HepG2 (cell line): ENCODE measurements around the gene TADA3. TPM values are rescaled to one million over a fixed set of nuclear protein-coding genes. Genes with fewer than 3 reads are reported as not detected.

Experiments used
- ATAC-seq: fragments of 200-7000 bp; cut with Tn5 transposase; 3 replicates; pipeline ENCODE4 v1.9.1; 2020; ENCODE audit warnings: mild to moderate bottlenecking, moderate library complexity
- BruUV-seq: library from RNA; stranded (reverse); fragments of 400-500 nt; replicated peaks from 2 replicates; lab custom pipeline; 2021; lab: Mats Ljungman, UMichigan
- CTCF ChIA-PET: fragments of 300-600 bp; formaldehyde crosslinking; extraction: SDS; loops from one replicate; lab custom pipeline; 2021; ENCODE audit warnings: low total read pairs, inconsistent platforms, low intra/inter-chr PET ratio; lab: Yijun Ruan, JAX
- POLR2A ChIA-PET: fragments of 350-600 bp; sonication (Branson Sonifier 250); formaldehyde crosslinking; loops from one replicate; lab custom pipeline; 2020; ENCODE audit warnings: antibody characterized with exemption, inconsistent platforms; lab: Yijun Ruan, JAX
- DNase-seq: peaks from one replicate; pipeline ENCODE4 v3.0.0-alpha.2; 2015; ENCODE audit warnings: low spot score
- FAIRE-seq: peaks from 3 replicates; lab custom pipeline; 2011; peaks lifted over from hg19 to GRCh38; lab: Jason Lieb, UNC
- H2AFZ ChIP-seq: one replicate; pipeline ENCODE4 v1.6.1; 2011; ENCODE audit warnings: low read length, inconsistent platforms
- H3K27ac ChIP-seq: fragments of 300-600 bp; 3 replicates; pipeline ENCODE4 v1.8.0; 2011; ENCODE audit warnings: mixed run types, mild to moderate bottlenecking, mixed read lengths, low read length, inconsistent platforms; ENCODE audit not compliant: insufficient read depth; ENCODE audit errors: extremely low read length
- H3K27me3 ChIP-seq, 2 experiments: fragments of 200-600 bp in 1 of 2; 2 replicates in 1 of 2; 3 replicates in 1 of 2; pipeline versions ENCODE4 v1.6.0 to v1.8.0; 2011; ENCODE audit warnings: low read length in 2 of 2, mild to moderate bottlenecking in 2 of 2, moderate library complexity in 2 of 2, inconsistent platforms in 1 of 2; ENCODE audit not compliant: insufficient read depth in 2 of 2, control insufficient read depth in 1 of 2
- H3K36me3 ChIP-seq, 2 experiments: fragments of 200-600 bp in 1 of 2; replicated peaks in 1 of 2; 2 replicates in 1 of 2; 3 replicates in 1 of 2; pipeline versions ENCODE4 v1.5.1 to v1.8.0; 2011; ENCODE audit warnings: low read length in 2 of 2, inconsistent platforms in 1 of 2; ENCODE audit not compliant: insufficient read depth in 2 of 2, control insufficient read depth in 1 of 2
- H3K4me1 ChIP-seq: 2 replicates; pipeline ENCODE4 v1.5.1; 2012; ENCODE audit warnings: low read length, inconsistent platforms; ENCODE audit not compliant: insufficient read depth
- H3K4me2 ChIP-seq: 2 replicates; pipeline ENCODE4 v1.6.0; 2011; ENCODE audit warnings: low read depth, low read length, inconsistent platforms
- H3K4me3 ChIP-seq, 3 experiments: fragments of 200-600 bp in 1 of 3; sonication (generic), shearing (Covaris generic) in 1 of 3; replicated peaks in 1 of 3; 2 replicates each; pipeline ENCODE4 v1.5.1; 2011 to 2016; ENCODE audit warnings: low read length in 3 of 3, inconsistent platforms in 2 of 3, low read depth in 2 of 3, mild to moderate bottlenecking in 2 of 3, control low read depth in 1 of 3, mixed read lengths in 1 of 3; ENCODE audit not compliant: insufficient read depth in 1 of 3
- H3K79me2 ChIP-seq: one replicate; pipeline ENCODE4 v1.6.1; 2011; ENCODE audit warnings: low read length, inconsistent platforms; ENCODE audit not compliant: insufficient read depth
- H3K9ac ChIP-seq: 2 replicates; pipeline ENCODE4 v1.6.0; 2011; ENCODE audit warnings: mild to moderate bottlenecking, low read depth, low read length, inconsistent platforms; ENCODE audit not compliant: insufficient read depth
- H3K9me3 ChIP-seq: 2 replicates; pipeline ENCODE4 v1.5.1; 2012; ENCODE audit warnings: mild to moderate bottlenecking, low read length
- H4K20me1 ChIP-seq: 2 replicates; pipeline ENCODE4 v1.6.0; 2011; ENCODE audit warnings: inconsistent platforms, mild to moderate bottlenecking, low read length, moderate library complexity; ENCODE audit not compliant: insufficient read depth
- BCL6 ChIP-seq: IDR thresholded peaks from 2 replicates; pipeline ENCODE4 v1.6.1; 2016; ENCODE audit warnings: missing genetic modification reagents, missing compliant biosample characterization
- HDAC1 ChIP-seq: sonication (generic); formaldehyde crosslinking; IDR thresholded peaks from 2 replicates; pipeline ENCODE4 v1.5.1; 2020; ENCODE audit warnings: mild to moderate bottlenecking, missing genetic modification reagents
- HDAC2 ChIP-seq: sonication (generic); formaldehyde crosslinking; IDR thresholded peaks from 2 replicates; pipeline ENCODE4 v1.4.0; 2020; ENCODE audit warnings: missing genetic modification reagents
- IKZF4 ChIP-seq: sonication (generic); formaldehyde crosslinking; IDR thresholded peaks from 2 replicates; pipeline ENCODE4 v1.5.1; 2020; ENCODE audit warnings: borderline replicate concordance, mild to moderate bottlenecking, low read depth, missing genetic modification reagents; ENCODE audit errors: not compliant biosample characterization
- JDP2 ChIP-seq: sonication (generic); formaldehyde crosslinking; IDR thresholded peaks from 2 replicates; pipeline ENCODE4 v1.8.1; 2022; ENCODE audit warnings: missing genetic modification reagents, borderline replicate concordance
- KLF6 ChIP-seq: IDR thresholded peaks from 2 replicates; pipeline ENCODE4 v1.8.0; 2016; ENCODE audit warnings: missing biosample characterization, missing genetic modification reagents
- MATR3 ChIP-seq: sonication (generic); formaldehyde crosslinking; IDR thresholded peaks from 2 replicates; pipeline ENCODE4 v1.4.0; 2020; ENCODE audit warnings: missing genetic modification reagents
- MTF2 ChIP-seq: sonication (generic); formaldehyde crosslinking; IDR thresholded peaks from 2 replicates; pipeline ENCODE4 v1.5.0; 2020; ENCODE audit warnings: missing genetic modification reagents, borderline replicate concordance
- PAX8 ChIP-seq: sonication (generic); formaldehyde crosslinking; IDR thresholded peaks from 2 replicates; pipeline ENCODE4 v1.8.0; 2022; ENCODE audit warnings: mild to moderate bottlenecking, missing genetic modification reagents, borderline replicate concordance
- PRPF4 ChIP-seq: fragments of 200-400 bp; formaldehyde crosslinking; IDR thresholded peaks from 2 replicates; pipeline ENCODE4 v1.6.1; 2016; ENCODE audit warnings: low read length, low read depth; ENCODE audit not compliant: poor library complexity, severe bottlenecking
- TIGD3 ChIP-seq: sonication (generic); formaldehyde crosslinking; IDR thresholded peaks from 2 replicates; pipeline ENCODE4 v1.5.1; 2020; ENCODE audit warnings: mild to moderate bottlenecking, missing genetic modification reagents, borderline replicate concordance
- ZNF143 ChIP-seq: sonication (generic); formaldehyde crosslinking; IDR thresholded peaks from 2 replicates; pipeline ENCODE4 v1.4.0; 2020; ENCODE audit warnings: missing genetic modification reagents
- ZNF263 ChIP-seq: sonication (generic); formaldehyde crosslinking; IDR thresholded peaks from 2 replicates; pipeline ENCODE4 v1.4.0; 2020; ENCODE audit warnings: missing genetic modification reagents
- ZNF510 ChIP-seq: sonication (generic); formaldehyde crosslinking; IDR thresholded peaks from 2 replicates; pipeline ENCODE4 v1.4.0; 2020; ENCODE audit warnings: low read depth, mild to moderate bottlenecking, missing genetic modification reagents
- ZNF646 ChIP-seq: sonication (generic); formaldehyde crosslinking; IDR thresholded peaks from 2 replicates; pipeline ENCODE4 v1.9.0; 2021; ENCODE audit warnings: mild to moderate bottlenecking, missing genetic modification reagents
- ZNF788 ChIP-seq: sonication (generic); formaldehyde crosslinking; IDR thresholded peaks from 2 replicates; pipeline ENCODE4 v1.5.0; 2020; ENCODE audit warnings: mild to moderate bottlenecking, missing genetic modification reagents, borderline replicate concordance
- ZSCAN30 ChIP-seq: sonication (generic); formaldehyde crosslinking; IDR thresholded peaks from 2 replicates; pipeline ENCODE4 v1.5.0; 2020; ENCODE audit warnings: mild to moderate bottlenecking, missing genetic modification reagents
- WGBS: methylation state at CpG from one replicate; pipeline ENCODE4 v1.1.6; 2017; ENCODE audit warnings: low lambda C conversion rate; 5-methylcytosine and 5-hydroxymethylcytosine counted together
- in situ Hi-C: cut with HindIII; loops from 2 replicates; pipeline ENCODE4 v1.10.0; 2017; ENCODE audit warnings: low pct_unique_long_range_greater_than_20kb; ENCODE audit not compliant: extremely low pct_ligation_motif_present
- intact Hi-C: fragments of 100-400 bp; cut with micrococcal nuclease; formaldehyde crosslinking; loops from one replicate; pipeline ENCODE4 v1.10.0; 2022; ENCODE audit not compliant: unreplicated experiment
- polyA plus RNA-seq, 8 experiments: library from polyadenylated mRNA; depleted of rRNA in 3 of 8; stranded (reverse) in 7 of 8; unstranded in 1 of 8; fragments of >200 nt; fragmentation: Illumina TruSeq in 4 of 8; extraction: Trizol in 4 of 8; gene quantifications; 2 replicates each; pipeline versions ENCODE4 v1.2.1 to v1.2.3, GENCODE V29; 2011 to 2016; ENCODE audit warnings: low read depth in 4 of 8, missing spikeins in 1 of 8, mixed read lengths in 1 of 8; ENCODE audit not compliant: insufficient read depth in 1 of 8
- total RNA-seq, 5 experiments: library from RNA; depleted of rRNA; stranded (reverse); fragments of >200 nt; fragmentation: Illumina TruSeq; extraction: Trizol; gene quantifications; 2 replicates each; pipeline ENCODE4 v1.2.3, GENCODE V29; 2016; ENCODE audit warnings: low read depth in 1 of 5
- TF ChIP-seq, protein P1 (sequence below): sonication (generic); formaldehyde crosslinking; IDR thresholded peaks from 2 replicates; pipeline ENCODE4 v1.4.0; 2020; ENCODE audit warnings: mild to moderate bottlenecking, missing genetic modification reagents

TADA3 gene
- total and polyA plus RNA-seq, 2 of the 13 experiments (the other 11 are each of a cell fraction or from before 2014, with no cell fraction given), result 32.1 to 37.1 TPM

- CTCF ChIA-PET, result no interaction called here
- H3K27me3 ChIP-seq, result no peaks in the 10 kb centered on the region
- intact Hi-C loops, result no loop called here
- FAIRE-seq (no peak), ATAC-seq (no peak), DNase-seq (no peak)
- H3K4me2 ChIP-seq, result no peak overlapping the region
- no TSS peak for BruUV-seq
- POLR2A ChIA-PET, result no interaction called here
- H3K79me2 ChIP-seq, result peaks cover 10% of the 10 kb centered on the region
- H3K4me3 ChIP-seq, result no peak overlapping the region
- no peak overlapping the region for H2AFZ ChIP-seq
- 93% methylated on average over 3 of the region's 5 CpGs for WGBS
- peaks cover 14% of the 10 kb centered on the region for H3K4me1 ChIP-seq
- H3K36me3 ChIP-seq, result peaks cover 37 to 61% of the 10 kb centered on the region in 2 experiments
- in situ Hi-C loops, result no loop called here
- H3K9me3 ChIP-seq, result no peaks in the 10 kb centered on the region
- H4K20me1 ChIP-seq, result no peaks in the 10 kb centered on the region
- no peak overlapping the region for H3K9ac ChIP-seq
- H3K27ac ChIP-seq, result no peak overlapping the region
- TF ChIP-seq ZNF143 (no peak), HDAC1 (CRISPR knock-in tag) (no peak), KLF6 (CRISPR knock-in tag) (no peak), ZNF646 (CRISPR knock-in tag) (no peak), IKZF4 (no peak), ZSCAN30 (no peak), ZNF788 (CRISPR knock-in tag) (no peak), PRPF4 (no peak), ZNF510 (CRISPR knock-in tag) (no peak), ZNF263 (CRISPR knock-in tag) (no peak), MTF2 (no peak), HDAC2 (CRISPR knock-in tag) (no peak), TIGD3 (CRISPR knock-in tag) (no peak), BCL6 (no peak), PAX8 (no peak), MATR3 (CRISPR knock-in tag) (no peak), JDP2 (CRISPR knock-in tag) (no peak)
- TF ChIP-seq, protein P1, sequence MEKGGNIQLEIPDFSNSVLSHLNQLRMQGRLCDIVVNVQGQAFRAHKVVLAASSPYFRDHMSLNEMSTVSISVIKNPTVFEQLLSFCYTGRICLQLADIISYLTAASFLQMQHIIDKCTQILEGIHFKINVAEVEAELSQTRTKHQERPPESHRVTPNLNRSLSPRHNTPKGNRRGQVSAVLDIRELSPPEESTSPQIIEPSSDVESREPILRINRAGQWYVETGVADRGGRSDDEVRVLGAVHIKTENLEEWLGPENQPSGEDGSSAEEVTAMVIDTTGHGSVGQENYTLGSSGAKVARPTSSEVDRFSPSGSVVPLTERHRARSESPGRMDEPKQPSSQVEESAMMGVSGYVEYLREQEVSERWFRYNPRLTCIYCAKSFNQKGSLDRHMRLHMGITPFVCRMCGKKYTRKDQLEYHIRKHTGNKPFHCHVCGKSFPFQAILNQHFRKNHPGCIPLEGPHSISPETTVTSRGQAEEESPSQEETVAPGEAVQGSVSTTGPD, result no peak
These were observed 45.9 kb downstream of the TADA3 start for GRCh38 chr3:9746330-9746729.
